NCI-H2227 (cell line): ENCODE measurements around the gene ZNF277.

ENCODE experiments used
- DNase-seq: peaks from one replicate; lab custom pipeline; 2025; ENCODE audit not compliant: unreplicated experiment; lab: John Stamatoyannopoulos, UW

Gene ZNF277

GRCh38 chr7:112184455-112184854, 22.0 kb upstream of the ZNF277 start:
- DNase-seq, result no peak

- DNase-seq, result no peak
Observed at GRCh38 chr7:112185005-112185834, 21.3 kb upstream of the ZNF277 start.

- DNase-seq, result no peak
Observed at GRCh38 chr7:112186300-112186699, 20.2 kb upstream of the ZNF277 start.

GRCh38 chr7:112188257-112188656, 18.2 kb upstream of the ZNF277 start:
- no peak for DNase-seq

GRCh38 chr7:112189691-112190090, 16.8 kb upstream of the ZNF277 start:
- DNase-seq, result no peak

GRCh38 chr7:112190120-112190519, 16.4 kb upstream of the ZNF277 start:
- no peak for DNase-seq

GRCh38 chr7:112192236-112193154, 14.0 kb upstream of the ZNF277 start:
- DNase-seq, result no peak

- no peak for DNase-seq
Observed at GRCh38 chr7:112193915-112194502, 12.5 kb upstream of the ZNF277 start.

- DNase-seq, result no peak
Observed at GRCh38 chr7:112195717-112196116, 10.8 kb upstream of the ZNF277 start.

GRCh38 chr7:112197322-112197721, 9.2 kb upstream of the ZNF277 start:
- DNase-seq, result no peak

- no peak for DNase-seq
Observed at GRCh38 chr7:112199035-112199655, 7.3 kb upstream of the ZNF277 start.

- DNase-seq, result no peak
Observed at GRCh38 chr7:112199672-112200071, 6.8 kb upstream of the ZNF277 start.

GRCh38 chr7:112201411-112201810, 5.1 kb upstream of the ZNF277 start:
- DNase-seq, result no peak

- DNase-seq, result no peak
Observed at GRCh38 chr7:112201839-112202238, 4.7 kb upstream of the ZNF277 start.

GRCh38 chr7:112202816-112203215, 3.7 kb upstream of the ZNF277 start:
- DNase-seq, result peak; percentile 57

GRCh38 chr7:112203365-112203739, 3.1 kb upstream of the ZNF277 start:
- no peak for DNase-seq

- DNase-seq, result peak; percentile 38
Observed at GRCh38 chr7:112204499-112205342, 1.8 kb upstream of the ZNF277 start.

GRCh38 chr7:112205343-112206237, 905 bp upstream of the ZNF277 start:
- peak; percentile 74 for DNase-seq

- DNase-seq, result no peak
Observed at GRCh38 chr7:112206991-112207592, 597 bp downstream of the ZNF277 start.
